Retinal pigment epithelial cell (primary cell): ENCODE measurements around the gene NBAS.

Experiments
- DNase-seq: peaks from one replicate; pipeline ENCODE4 v3.0.0-alpha.2; 2010; ENCODE audit warnings: low read depth
- H3K4me3 ChIP-seq: 2 replicates; pipeline ENCODE4 v1.5.1; 2011; ENCODE audit warnings: mild to moderate bottlenecking, low read length, control low read depth, moderate library complexity
- TF ChIP-seq, protein P1 (sequence below): conservative IDR thresholded peaks from 2 replicates; pipeline ENCODE4 v1.5.1; 2011; ENCODE audit warnings: low read depth, low read length, control low read depth, inconsistent platforms

Gene NBAS

DNA sequence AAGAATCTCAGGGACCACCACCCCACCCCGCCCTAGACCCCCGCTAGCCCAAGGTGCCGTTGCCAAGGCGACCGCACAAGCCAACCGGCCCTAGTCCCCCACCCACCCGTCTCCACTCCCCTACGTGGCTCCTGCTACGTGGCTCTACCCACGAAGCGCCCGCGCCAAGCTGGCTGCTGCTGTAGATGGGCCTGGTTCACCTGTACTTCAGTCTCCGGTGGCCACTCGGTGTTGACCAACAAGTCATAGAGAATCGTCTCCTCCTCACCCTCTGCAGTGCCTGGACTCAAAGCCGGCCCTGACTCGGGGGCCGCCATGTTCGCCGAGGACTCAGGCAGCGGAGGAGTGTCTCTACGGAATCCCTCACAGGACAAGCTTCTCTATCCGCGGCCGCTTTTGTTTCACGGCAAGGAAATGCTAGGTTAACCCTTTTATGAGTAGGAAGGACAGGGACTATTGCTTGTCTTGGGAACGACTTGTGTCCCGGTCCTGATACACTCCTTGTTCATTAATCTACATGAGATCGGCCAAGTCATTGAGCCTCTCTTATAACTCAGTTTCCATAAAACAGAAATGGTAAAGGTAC lies at the start of gene NBAS:
Gene NBAS, minus strand, starts transcription at position 347 of the 586 bp plus-strand sequence. Its CDS starts 30 bp downstream, at position 317.
- DNase-seq = no peak
- TF ChIP-seq, protein P1, sequence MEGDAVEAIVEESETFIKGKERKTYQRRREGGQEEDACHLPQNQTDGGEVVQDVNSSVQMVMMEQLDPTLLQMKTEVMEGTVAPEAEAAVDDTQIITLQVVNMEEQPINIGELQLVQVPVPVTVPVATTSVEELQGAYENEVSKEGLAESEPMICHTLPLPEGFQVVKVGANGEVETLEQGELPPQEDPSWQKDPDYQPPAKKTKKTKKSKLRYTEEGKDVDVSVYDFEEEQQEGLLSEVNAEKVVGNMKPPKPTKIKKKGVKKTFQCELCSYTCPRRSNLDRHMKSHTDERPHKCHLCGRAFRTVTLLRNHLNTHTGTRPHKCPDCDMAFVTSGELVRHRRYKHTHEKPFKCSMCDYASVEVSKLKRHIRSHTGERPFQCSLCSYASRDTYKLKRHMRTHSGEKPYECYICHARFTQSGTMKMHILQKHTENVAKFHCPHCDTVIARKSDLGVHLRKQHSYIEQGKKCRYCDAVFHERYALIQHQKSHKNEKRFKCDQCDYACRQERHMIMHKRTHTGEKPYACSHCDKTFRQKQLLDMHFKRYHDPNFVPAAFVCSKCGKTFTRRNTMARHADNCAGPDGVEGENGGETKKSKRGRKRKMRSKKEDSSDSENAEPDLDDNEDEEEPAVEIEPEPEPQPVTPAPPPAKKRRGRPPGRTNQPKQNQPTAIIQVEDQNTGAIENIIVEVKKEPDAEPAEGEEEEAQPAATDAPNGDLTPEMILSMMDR = no peak
- H3K4me3 ChIP-seq = peak within 1 kb of the TSS; percentile 94

DNA sequence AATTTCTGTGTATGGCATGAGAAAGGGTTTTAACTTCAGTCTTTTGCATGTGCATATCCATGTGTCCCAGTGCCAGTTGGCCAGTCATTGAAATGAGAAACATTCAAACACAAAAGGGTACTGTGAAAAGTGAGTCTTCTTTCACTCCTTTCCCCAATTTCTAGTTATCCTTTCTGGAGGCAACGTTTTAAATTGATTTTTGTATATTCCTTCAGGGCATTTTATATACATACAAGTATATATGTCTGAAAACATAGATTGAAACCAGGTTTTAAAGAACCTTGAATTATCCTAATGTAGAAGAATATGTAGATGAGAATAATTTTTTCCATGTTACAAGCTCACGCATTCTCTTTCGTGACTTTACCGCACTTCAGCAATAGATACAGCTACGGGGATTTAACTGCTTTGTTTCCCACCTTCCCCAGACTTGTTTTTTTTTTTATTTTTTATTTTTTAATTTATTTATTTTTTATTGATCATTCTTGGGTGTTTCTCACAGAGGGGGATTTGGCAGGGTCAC lies 49.4 kb upstream of the NBAS start:
- TF ChIP-seq, protein P1 = no peak
- no peak overlapping the region for H3K4me3 ChIP-seq

DNA sequence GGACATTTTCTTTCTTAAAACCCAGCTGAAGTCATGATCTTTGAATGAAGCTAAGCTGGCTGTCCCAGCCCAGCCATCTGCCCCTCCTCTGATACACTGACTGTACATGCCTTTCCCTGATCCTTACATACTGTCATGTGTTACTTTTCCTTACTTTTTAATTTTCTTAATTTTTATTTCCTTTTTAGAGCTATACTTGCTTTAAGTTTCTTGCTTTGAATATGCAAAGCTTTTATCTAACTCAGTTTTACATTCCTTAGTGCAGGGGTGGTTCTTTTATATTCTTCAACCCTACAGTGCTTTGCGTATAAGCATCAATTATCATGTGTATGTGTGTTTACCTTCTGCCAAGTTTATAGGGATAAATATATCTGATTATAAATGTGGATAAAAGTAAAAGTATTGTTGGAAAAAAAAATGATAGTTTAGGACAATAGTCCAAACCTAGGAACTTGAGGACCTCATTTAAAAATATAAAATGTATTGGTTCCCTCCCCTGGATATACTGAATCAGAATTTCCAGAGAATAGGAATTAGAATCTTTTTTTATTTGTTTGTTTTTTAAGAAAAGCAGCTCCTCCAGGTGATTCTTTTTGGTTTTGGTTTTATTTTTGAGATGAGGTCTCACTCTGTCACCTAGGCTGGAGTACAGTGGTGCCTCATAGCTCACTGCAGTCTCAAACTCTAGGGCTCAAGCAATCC lies 48.4 kb upstream of the NBAS start:
- TF ChIP-seq, protein P1 = no peak
- H3K4me3 ChIP-seq = no peak overlapping the region
- no peak for DNase-seq

More for the DNA sequence above, 49.4 kb upstream of the NBAS start:
- no peak for DNase-seq

GRCh38 chr2:15608392-15608761 lies 47.2 kb upstream of the NBAS start:
- DNase-seq = no peak
- H3K4me3 ChIP-seq = no peak overlapping the region
- TF ChIP-seq, protein P1 = no peak

- TF ChIP-seq, protein P1 = no peak
- H3K4me3 ChIP-seq = no peak overlapping the region
- no peak for DNase-seq
These were observed 46.7 kb upstream of the NBAS start for GRCh38 chr2:15607709-15608391.

DNA sequence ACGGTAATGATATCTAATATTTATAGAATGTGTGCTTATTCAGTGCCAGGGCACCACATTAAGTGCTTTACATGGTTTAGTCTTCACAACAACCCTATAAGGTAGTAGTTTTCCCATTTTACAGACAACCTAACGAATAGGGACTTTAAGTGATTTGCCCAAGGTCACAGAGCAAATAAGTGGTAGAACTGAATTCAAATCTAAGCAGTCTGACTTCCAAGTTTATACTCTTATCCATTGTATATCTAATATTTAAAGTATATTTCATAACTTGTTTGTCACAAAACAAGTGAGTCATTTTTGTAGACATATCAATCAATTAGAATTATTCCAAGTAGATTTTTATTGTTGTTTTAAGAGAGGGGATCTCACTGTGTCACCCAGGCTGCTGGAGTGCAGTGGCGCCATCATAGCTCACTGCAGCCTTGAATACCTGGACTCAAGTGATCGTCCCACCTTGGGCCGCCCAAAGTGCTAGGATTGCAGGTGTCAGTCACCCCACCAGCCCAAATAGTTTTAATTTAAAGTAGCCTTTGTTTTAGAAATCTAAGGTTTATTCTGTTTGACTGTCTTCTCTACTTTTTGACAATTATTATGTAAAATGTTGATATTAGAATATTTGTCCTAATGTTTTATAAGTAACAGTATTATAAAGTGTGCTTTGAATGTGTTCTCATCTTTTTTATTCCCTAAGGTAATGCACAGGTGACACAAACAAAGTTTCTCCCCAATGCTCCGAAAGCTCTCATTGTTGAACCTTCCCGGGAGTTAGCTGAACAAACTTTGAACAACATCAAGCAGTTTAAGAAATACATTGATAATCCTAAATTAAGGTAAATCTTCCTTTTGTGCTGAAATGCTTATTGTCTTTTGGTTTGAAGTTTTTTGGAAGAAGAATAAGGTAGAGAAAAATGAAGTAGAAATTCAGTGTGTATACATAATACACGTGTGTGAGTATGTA lies 45.6 kb upstream of the NBAS start:
- H3K4me3 ChIP-seq = no peak overlapping the region
- DNase-seq = no peak
- TF ChIP-seq, protein P1 = no peak
